ENCODE results near the gene FBLN7.
"Not testable (repeated sequence)": the region's sequence is repeated elsewhere in the genome, so short reads cannot be mapped to it uniquely, and the experiment has no call there.

The FBLN7 gene

GRCh38 chr2:112139661-112140204 is 1.5 kb downstream of the FBLN7 start:
- H3K36me3 ChIP-seq (ENCODE audit: control insufficient read depth in 2 of 2, insufficient read depth in 1 of 2, low read length in 2 of 2); H3K4me1 ChIP-seq (ENCODE audit: control insufficient read depth, insufficient read depth, low read length); H3K9me3 ChIP-seq (ENCODE audit: control insufficient read depth, insufficient read depth, low read depth, low read length); POLR2A ChIA-PET; CTCF ChIA-PET; H3K4me3 ChIP-seq (ENCODE audit: low read depth, low read length); H3K27ac ChIP-seq (ENCODE audit: extremely low read depth, low read depth, low read length): not testable (repeated sequence)

GRCh38 chr2:112140205-112140802 is 2.1 kb downstream of the FBLN7 start:
- Histone ChIP-seq H3K4me3 (ENCODE audit: low read depth, low read length) (no peak overlapping the region), H3K36me3 (ENCODE audit: control insufficient read depth in 2 of 2, insufficient read depth in 1 of 2, low read length in 2 of 2) (no peaks in the 10 kb centered on the region), H3K9me3 (ENCODE audit: control insufficient read depth, insufficient read depth, low read depth, low read length) (no peaks in the 10 kb centered on the region), H3K27ac (ENCODE audit: extremely low read depth, low read depth, low read length) (no peak overlapping the region), H3K4me1 (ENCODE audit: control insufficient read depth, insufficient read depth, low read length) (no peaks in the 10 kb centered on the region)
- CTCF ChIA-PET: no interaction called here
- TF ChIP-seq ZNF561 (tag by site-specific recombination; IDR thresholded peaks at IDR 0.05; ENCODE audit: borderline replicate concordance) (no peak), ZNF660 (tag by site-specific recombination; IDR thresholded peaks at IDR 0.05) (no peak), ZNF223 (tag by site-specific recombination; IDR thresholded peaks at IDR 0.05) (no peak), ZNF518A (tag by site-specific recombination; conservative IDR thresholded peaks at IDR 0.05; ENCODE audit: low read depth) (no peak), WT1 (tag by site-specific recombination; IDR thresholded peaks at IDR 0.05) (no peak), ZNF449 (tag by site-specific recombination; IDR thresholded peaks at IDR 0.05) (no peak), ZNF335 (tag by site-specific recombination; conservative IDR thresholded peaks at IDR 0.05) (no peak), SETDB1 (IDR thresholded peaks at IDR 0.05; ENCODE audit: insufficient read length, low read length) (no peak), ZNF529 (tag by site-specific recombination; IDR thresholded peaks at IDR 0.05; ENCODE audit: insufficient replicate concordance) (no peak), ZNF837 (tag by site-specific recombination; IDR thresholded peaks at IDR 0.05) (no peak), ZFP69B (tag by site-specific recombination; IDR thresholded peaks at IDR 0.05) (no peak)
- POLR2A ChIA-PET: no interaction called here

- no peaks in the 10 kb centered on the region for H3K9me3 ChIP-seq (ENCODE audit: control insufficient read depth, insufficient read depth, low read depth, low read length)
- H3K4me1 ChIP-seq (ENCODE audit: control insufficient read depth, insufficient read depth, low read length): no peaks in the 10 kb centered on the region
- ChIA-PET CTCF (no interaction called here), POLR2A (no interaction called here)
- no peaks in the 10 kb centered on the region for H3K36me3 ChIP-seq (ENCODE audit: control insufficient read depth in 2 of 2, insufficient read depth in 1 of 2, low read length in 2 of 2)
- no peak overlapping the region for H3K27ac ChIP-seq (ENCODE audit: extremely low read depth, low read depth, low read length)
- TF ChIP-seq ZNF335 (tag by site-specific recombination; conservative IDR thresholded peaks at IDR 0.05): 0 out of 2 replicates have a peak, but pooled peaks have one; percentile 28
- TF ChIP-seq MYNN (tag by site-specific recombination; IDR thresholded peaks at IDR 0.05; ENCODE audit: borderline replicate concordance): no peak
- no peak for TF ChIP-seq RBAK (tag by site-specific recombination; IDR thresholded peaks at IDR 0.05)
- H3K4me3 ChIP-seq (ENCODE audit: low read depth, low read length): no peak overlapping the region
These were observed 2.9 kb downstream of the FBLN7 start for GRCh38 chr2:112140899-112141625.

Measured in HEK293 (cell line).